ENCODE data around the gene SUMF1.
"Not testable (repeated sequence)": the region's sequence is repeated elsewhere in the genome, so short reads cannot be mapped to it uniquely, and the experiment has no call there.

Gene SUMF1

GRCh38 chr3:4338751-4339150 is 128.3 kb downstream of the SUMF1 start:
- DNase-seq (ENCODE audit: low read depth): no peak

GRCh38 chr3:4336850-4337546 is 130.1 kb downstream of the SUMF1 start:
- no peak for DNase-seq (ENCODE audit: low read depth)

GRCh38 chr3:4335840-4336562 is 131.1 kb downstream of the SUMF1 start:
- no peak for DNase-seq (ENCODE audit: low read depth)

GRCh38 chr3:4334548-4334947 is 132.5 kb downstream of the SUMF1 start:
- peak; percentile 23 for DNase-seq (ENCODE audit: low read depth)

GRCh38 chr3:4332991-4333390 is 134.1 kb downstream of the SUMF1 start:
- DNase-seq (ENCODE audit: low read depth): no peak

- DNase-seq (ENCODE audit: low read depth): no peak
Observed at GRCh38 chr3:4332574-4332973, 134.5 kb downstream of the SUMF1 start.

GRCh38 chr3:4332111-4332510 is 135.0 kb downstream of the SUMF1 start:
- no peak for DNase-seq (ENCODE audit: low read depth)

GRCh38 chr3:4329806-4330205 is 137.3 kb downstream of the SUMF1 start:
- DNase-seq (ENCODE audit: low read depth): not testable (repeated sequence)

GRCh38 chr3:4326868-4327267 is 140.2 kb downstream of the SUMF1 start:
- no peak for DNase-seq (ENCODE audit: low read depth)

GRCh38 chr3:4323246-4324027 is 143.6 kb downstream of the SUMF1 start:
- no peak for DNase-seq (ENCODE audit: low read depth)

GRCh38 chr3:4322635-4323034 is 144.4 kb downstream of the SUMF1 start:
- DNase-seq (ENCODE audit: low read depth): no peak

- DNase-seq (ENCODE audit: low read depth): no peak
Observed at GRCh38 chr3:4321732-4322131, 145.3 kb downstream of the SUMF1 start.

- no peak for DNase-seq (ENCODE audit: low read depth)
Observed at GRCh38 chr3:4320096-4320911, 146.8 kb downstream of the SUMF1 start.

- DNase-seq (ENCODE audit: low read depth): peak; percentile 32
Observed at GRCh38 chr3:4314688-4315087, 152.4 kb downstream of the SUMF1 start.

- DNase-seq (ENCODE audit: low read depth): peak; percentile 43
Observed at GRCh38 chr3:4313606-4314293, 153.3 kb downstream of the SUMF1 start.

- DNase-seq (ENCODE audit: low read depth): no peak
Observed at GRCh38 chr3:4311496-4311895, 155.6 kb downstream of the SUMF1 start.
